ENCODE measurements around the gene RPIA. TPM values are rescaled to one million over a fixed set of nuclear protein-coding genes. Genes with fewer than 3 reads are reported as not detected.

Gene RPIA
- total RNA-seq, 5 donors from 2014 or later (not counting 1 experiment from before 2014, with no cell fraction given) = 23.6 to 30.3 (median 24.0) TPM

DNA sequence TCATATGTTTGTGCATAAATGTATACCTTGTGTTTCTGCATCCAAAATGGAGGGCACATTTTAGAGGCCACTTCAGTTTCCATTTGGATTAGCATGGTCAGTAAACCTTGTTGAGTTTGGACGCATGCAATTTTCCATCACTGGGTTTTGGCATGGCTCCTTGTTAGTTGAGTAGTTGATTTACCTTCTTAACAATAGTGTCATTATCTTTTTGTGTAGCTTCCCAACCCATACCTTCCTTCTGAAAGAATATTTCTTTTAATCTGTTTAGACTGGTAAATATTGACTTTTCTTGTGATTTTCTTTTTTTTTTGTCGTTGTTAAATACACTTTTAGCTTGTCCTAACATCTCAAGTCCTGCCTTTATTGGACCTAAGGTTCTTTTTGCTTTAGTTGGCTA, 15.5 kb downstream of the RPIA start:
- H3K27me3 Mint-ChIP-seq = no peaks in the 10 kb centered on the region
- peaks cover 55% of the 10 kb centered on the region for H3K36me3 Mint-ChIP-seq
- H3K4me1 Mint-ChIP-seq = peaks cover 5 to 15% (median 6%) of the 10 kb centered on the region in 3 donors
- DNase-seq (no peak), ATAC-seq (replicated peaks in 1 of 4) (no peak)
- CTCF ChIA-PET = no interaction called here
- H3K36me3 ChIP-seq (ENCODE audit: control insufficient read depth in 2 of 2, extremely low read depth in 1 of 2, insufficient read depth in 1 of 2, low read length in 1 of 2) = peaks cover 0 to 16% of the 10 kb centered on the region in 2 donors
- H3K9me3 ChIP-seq = no peaks in the 10 kb centered on the region
- H3K4me3 Mint-ChIP-seq = no peak overlapping the region
- H3K9me3 Mint-ChIP-seq = no peaks in the 10 kb centered on the region
- no peak overlapping the region for H3K4me3 ChIP-seq (ENCODE audit: control insufficient read depth in 1 of 2, extremely low read depth in 1 of 2, low read length in 1 of 2)
- H3K27me3 ChIP-seq (replicated peaks in 1 of 2; ENCODE audit: control insufficient read depth in 2 of 2, extremely low read depth in 1 of 2, insufficient read depth in 2 of 2, low read length in 1 of 2) = no peaks in the 10 kb centered on the region
- POLR2A ChIA-PET = no interaction called here
- H3K27ac ChIP-seq (ENCODE audit: low read length) = no peak overlapping the region
- H3K4me1 ChIP-seq (ENCODE audit: control insufficient read depth in 1 of 2, extremely low read depth in 1 of 2, insufficient read depth in 2 of 2, low read length in 2 of 2) = no peaks in the 10 kb centered on the region
- no CpG with 5 or more reads among the region's 2 CpGs for WGBS (ENCODE audit: insufficient coverage)
- H3K27ac Mint-ChIP-seq = no peak overlapping the region

DNA sequence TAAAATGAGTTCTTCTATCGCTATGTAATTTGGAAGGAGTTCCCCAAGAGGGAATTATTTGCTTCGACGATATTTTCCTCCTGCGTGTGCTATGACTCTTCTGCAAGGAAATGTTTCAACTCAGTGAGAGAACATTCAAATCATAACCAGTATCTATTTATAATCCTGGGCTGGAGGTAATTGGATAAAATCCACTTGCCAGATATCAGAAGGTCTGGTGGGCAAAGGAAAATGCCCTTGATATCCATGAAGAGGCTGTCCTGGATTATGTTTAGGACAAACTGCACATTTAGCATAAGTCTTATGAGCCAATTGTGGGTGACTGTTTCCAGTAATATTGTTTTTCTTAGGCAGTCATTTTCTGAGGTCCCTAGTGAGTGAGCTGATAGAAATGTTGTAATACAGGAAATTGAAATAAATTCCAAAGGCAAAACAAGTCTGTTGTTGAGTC, 17.7 kb downstream of the RPIA start:
- Mint-ChIP-seq H3K9me3 (no peaks in the 10 kb centered on the region), H3K27me3 (no peaks in the 10 kb centered on the region), H3K4me1 (peaks cover 5 to 24% (median 9%) of the 10 kb centered on the region in 3 donors), H3K36me3 (peaks cover 52% of the 10 kb centered on the region), H3K4me3 (no peak overlapping the region), H3K27ac (no peak overlapping the region)
- Histone ChIP-seq H3K4me1 (ENCODE audit: control insufficient read depth in 1 of 2, extremely low read depth in 1 of 2, insufficient read depth in 2 of 2, low read length in 2 of 2) (no peaks in the 10 kb centered on the region), H3K36me3 (ENCODE audit: control insufficient read depth in 2 of 2, extremely low read depth in 1 of 2, insufficient read depth in 1 of 2, low read length in 1 of 2) (peaks cover 0 to 3% of the 10 kb centered on the region in 2 donors), H3K27me3 (replicated peaks in 1 of 2; ENCODE audit: control insufficient read depth in 2 of 2, extremely low read depth in 1 of 2, insufficient read depth in 2 of 2, low read length in 1 of 2) (no peaks in the 10 kb centered on the region), H3K9me3 (no peaks in the 10 kb centered on the region), H3K4me3 (ENCODE audit: control insufficient read depth in 1 of 2, extremely low read depth in 1 of 2, low read length in 1 of 2) (no peak overlapping the region), H3K27ac (ENCODE audit: low read length) (no peak overlapping the region)
- ChIA-PET POLR2A (interaction anchor here in 1 of 2 donors (1.0 kb wide), 1 partner anchor 42 kb away, joined by 3 read pairs; no protein-coding TSS in a partner anchor), CTCF (no interaction called here)
- WGBS (ENCODE audit: insufficient coverage) = no CpG with 5 or more reads among the region's 4 CpGs
- no peak for ATAC-seq (replicated peaks in 1 of 4)
- no peak for DNase-seq

- Histone ChIP-seq H3K27me3 (replicated peaks in 1 of 2; ENCODE audit: control insufficient read depth in 2 of 2, extremely low read depth in 1 of 2, insufficient read depth in 2 of 2, low read length in 1 of 2) (no peaks in the 10 kb centered on the region), H3K27ac (ENCODE audit: low read length) (no peak overlapping the region), H3K4me3 (ENCODE audit: control insufficient read depth in 1 of 2, extremely low read depth in 1 of 2, low read length in 1 of 2) (no peak overlapping the region), H3K9me3 (no peaks in the 10 kb centered on the region), H3K4me1 (ENCODE audit: control insufficient read depth in 1 of 2, extremely low read depth in 1 of 2, insufficient read depth in 2 of 2, low read length in 2 of 2) (no peaks in the 10 kb centered on the region), H3K36me3 (ENCODE audit: control insufficient read depth in 2 of 2, extremely low read depth in 1 of 2, insufficient read depth in 1 of 2, low read length in 1 of 2) (no peaks in the 10 kb centered on the region)
- DNase-seq = no peak
- ChIA-PET POLR2A (no interaction called here), CTCF (interaction anchor here (0.7 to 0.9 kb wide), 3 partner anchors 9 to 20 kb away, joined by 3 read pairs; partner anchors contain the start of gene RPIA (in 1 of the 2))
- H3K4me3 Mint-ChIP-seq = no peak overlapping the region
- peaks cover 49% of the 10 kb centered on the region for H3K36me3 Mint-ChIP-seq
- H3K9me3 Mint-ChIP-seq = no peaks in the 10 kb centered on the region
- ATAC-seq (replicated peaks in 1 of 4) = no peak
- no peaks in the 10 kb centered on the region for H3K27me3 Mint-ChIP-seq
- peaks cover 8 to 24% (median 10%) of the 10 kb centered on the region in 3 donors for H3K4me1 Mint-ChIP-seq
- 100% methylated on average over 1 of the region's 1 CpG for WGBS (ENCODE audit: insufficient coverage)
- H3K27ac Mint-ChIP-seq = no peak overlapping the region
These were observed 19.8 kb downstream of the RPIA start for GRCh38 chr2:88711289-88711688.

- Histone ChIP-seq H3K4me1 (ENCODE audit: control insufficient read depth in 1 of 2, extremely low read depth in 1 of 2, insufficient read depth in 2 of 2, low read length in 2 of 2) (no peaks in the 10 kb centered on the region), H3K9me3 (peaks cover 3% of the 10 kb centered on the region), H3K4me3 (ENCODE audit: control insufficient read depth in 1 of 2, extremely low read depth in 1 of 2, low read length in 1 of 2) (no peak overlapping the region), H3K27me3 (replicated peaks in 1 of 2; ENCODE audit: control insufficient read depth in 2 of 2, extremely low read depth in 1 of 2, insufficient read depth in 2 of 2, low read length in 1 of 2) (no peaks in the 10 kb centered on the region), H3K27ac (ENCODE audit: low read length) (no peak overlapping the region), H3K36me3 (ENCODE audit: control insufficient read depth in 2 of 2, extremely low read depth in 1 of 2, insufficient read depth in 1 of 2, low read length in 1 of 2) (no peaks in the 10 kb centered on the region)
- DNase-seq = no peak
- peaks cover 8 to 24% (median 10%) of the 10 kb centered on the region in 3 donors for H3K4me1 Mint-ChIP-seq
- ChIA-PET CTCF (interaction anchor here in 1 of 2 donors (0.7 kb wide), 1 partner anchor 10 kb away, joined by 3 read pairs; no protein-coding TSS in a partner anchor), POLR2A (no interaction called here)
- no peak for ATAC-seq (replicated peaks in 1 of 4)
- no peak overlapping the region for H3K4me3 Mint-ChIP-seq
- WGBS (ENCODE audit: insufficient coverage) = no CpG with 5 or more reads among the region's 1 CpG
- H3K27ac Mint-ChIP-seq = no peak overlapping the region
- no peaks in the 10 kb centered on the region for H3K27me3 Mint-ChIP-seq
- peaks cover 51% of the 10 kb centered on the region for H3K36me3 Mint-ChIP-seq
- peaks cover 0 to 3% (median 0%) of the 10 kb centered on the region in 3 donors for H3K9me3 Mint-ChIP-seq
These were observed 20.4 kb downstream of the RPIA start for GRCh38 chr2:88711897-88712296.

DNA sequence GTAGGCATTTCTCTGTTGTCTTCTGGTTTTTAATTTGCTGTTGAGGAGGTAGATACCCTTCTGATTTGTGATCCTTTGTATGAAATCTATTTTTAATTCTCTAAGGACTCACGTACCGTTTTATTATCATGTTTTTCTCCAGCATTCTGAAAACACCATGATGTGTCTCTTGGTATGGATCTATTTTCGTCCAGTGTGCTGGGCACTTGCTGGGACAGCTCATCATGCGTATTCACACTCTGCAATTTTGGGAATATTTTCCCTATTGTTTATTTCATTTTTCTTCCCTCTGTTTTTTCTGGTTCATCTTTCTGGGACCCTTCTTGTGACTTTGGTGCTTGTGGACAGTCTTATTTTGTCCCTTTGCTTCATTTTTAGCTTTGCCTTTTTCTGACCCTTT, 21.9 kb downstream of the RPIA start:
- POLR2A ChIA-PET = no interaction called here
- Mint-ChIP-seq H3K27me3 (no peaks in the 10 kb centered on the region), H3K4me1 (peaks cover 8 to 16% (median 10%) of the 10 kb centered on the region in 3 donors), H3K4me3 (no peak overlapping the region), H3K36me3 (peaks cover 52% of the 10 kb centered on the region), H3K27ac (no peak overlapping the region), H3K9me3 (peaks cover 0 to 7% (median 3%) of the 10 kb centered on the region in 3 donors)
- DNase-seq (no peak), ATAC-seq (replicated peaks in 1 of 4) (no peak)
- no peak overlapping the region for H3K27ac ChIP-seq (ENCODE audit: low read length)
- no peak overlapping the region for H3K4me3 ChIP-seq (ENCODE audit: control insufficient read depth in 1 of 2, extremely low read depth in 1 of 2, low read length in 1 of 2)
- H3K4me1 ChIP-seq (ENCODE audit: control insufficient read depth in 1 of 2, extremely low read depth in 1 of 2, insufficient read depth in 2 of 2, low read length in 2 of 2) = no peaks in the 10 kb centered on the region
- peaks cover 3% of the 10 kb centered on the region for H3K9me3 ChIP-seq
- CTCF ChIA-PET = interaction anchor here (0.6 to 1.0 kb wide), 3 partner anchors 119 to 623 kb away, joined by 3 to 4 read pairs (median 3); no protein-coding TSS in a partner anchor
- WGBS (ENCODE audit: insufficient coverage) = no CpG with 5 or more reads among the region's 4 CpGs
- no peaks in the 10 kb centered on the region for H3K36me3 ChIP-seq (ENCODE audit: control insufficient read depth in 2 of 2, extremely low read depth in 1 of 2, insufficient read depth in 1 of 2, low read length in 1 of 2)
- H3K27me3 ChIP-seq (replicated peaks in 1 of 2; ENCODE audit: control insufficient read depth in 2 of 2, extremely low read depth in 1 of 2, insufficient read depth in 2 of 2, low read length in 1 of 2) = no peaks in the 10 kb centered on the region

DNA sequence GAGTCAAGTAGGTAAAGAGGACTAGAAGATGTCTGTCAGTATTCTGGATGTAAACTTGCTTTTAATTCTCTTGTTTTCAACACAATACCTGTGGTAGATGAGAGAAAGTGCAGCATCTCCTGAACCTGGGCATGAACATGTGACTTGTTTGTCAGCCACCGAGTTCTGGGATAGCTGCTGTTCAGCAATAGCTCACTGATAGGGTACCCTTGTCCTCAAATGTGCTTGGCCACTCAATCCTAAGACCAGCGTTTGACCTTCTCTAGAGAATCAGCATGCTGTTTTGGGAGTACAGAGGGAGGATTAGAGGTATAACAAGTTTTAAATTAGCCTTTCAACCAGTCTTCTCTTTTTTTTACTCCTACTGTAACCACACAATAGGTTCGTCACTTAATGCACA, 23.2 kb downstream of the RPIA start:
- Histone ChIP-seq H3K4me1 (ENCODE audit: control insufficient read depth in 1 of 2, extremely low read depth in 1 of 2, insufficient read depth in 2 of 2, low read length in 2 of 2) (no peaks in the 10 kb centered on the region), H3K27me3 (replicated peaks in 1 of 2; ENCODE audit: control insufficient read depth in 2 of 2, extremely low read depth in 1 of 2, insufficient read depth in 2 of 2, low read length in 1 of 2) (no peaks in the 10 kb centered on the region), H3K27ac (ENCODE audit: low read length) (no peak overlapping the region), H3K9me3 (peaks cover 3% of the 10 kb centered on the region), H3K4me3 (ENCODE audit: control insufficient read depth in 1 of 2, extremely low read depth in 1 of 2, low read length in 1 of 2) (no peak overlapping the region), H3K36me3 (ENCODE audit: control insufficient read depth in 2 of 2, extremely low read depth in 1 of 2, insufficient read depth in 1 of 2, low read length in 1 of 2) (no peaks in the 10 kb centered on the region)
- no peak for DNase-seq
- Mint-ChIP-seq H3K4me1 (peaks cover 8 to 10% (median 10%) of the 10 kb centered on the region in 3 donors), H3K27me3 (no peaks in the 10 kb centered on the region), H3K27ac (no peak overlapping the region), H3K4me3 (no peak overlapping the region), H3K36me3 (peaks cover 47% of the 10 kb centered on the region), H3K9me3 (peaks cover 0 to 7% (median 3%) of the 10 kb centered on the region in 3 donors)
- no peak for ATAC-seq (replicated peaks in 1 of 4)
- CTCF ChIA-PET = no interaction called here
- POLR2A ChIA-PET = interaction anchor here in 1 of 2 donors (0.6 kb wide), 1 partner anchor 13 kb away, joined by 3 read pairs; no protein-coding TSS in a partner anchor
- no CpG with 5 or more reads among the region's 3 CpGs for WGBS (ENCODE audit: insufficient coverage)
